Kasumi-1 (cell line): Measurements from ENCODE around the gene CPE.
A peak's percentile ranks its signal among the peaks of the same experiment; 100 is the strongest.

ENCODE experiments used
- DNase-seq, 2 experiments: peaks; one replicate each; lab custom pipeline; 2025; lab: John Stamatoyannopoulos, UW

The CPE gene

GRCh38 chr4:165512424-165512823 lies 133.6 kb downstream of the CPE start:
- no peak for DNase-seq

- no peak for DNase-seq
Observed at GRCh38 chr4:165514739-165515138, 135.9 kb downstream of the CPE start.

- DNase-seq = no peak
Observed at GRCh38 chr4:165515201-165515600, 136.4 kb downstream of the CPE start.

DNA sequence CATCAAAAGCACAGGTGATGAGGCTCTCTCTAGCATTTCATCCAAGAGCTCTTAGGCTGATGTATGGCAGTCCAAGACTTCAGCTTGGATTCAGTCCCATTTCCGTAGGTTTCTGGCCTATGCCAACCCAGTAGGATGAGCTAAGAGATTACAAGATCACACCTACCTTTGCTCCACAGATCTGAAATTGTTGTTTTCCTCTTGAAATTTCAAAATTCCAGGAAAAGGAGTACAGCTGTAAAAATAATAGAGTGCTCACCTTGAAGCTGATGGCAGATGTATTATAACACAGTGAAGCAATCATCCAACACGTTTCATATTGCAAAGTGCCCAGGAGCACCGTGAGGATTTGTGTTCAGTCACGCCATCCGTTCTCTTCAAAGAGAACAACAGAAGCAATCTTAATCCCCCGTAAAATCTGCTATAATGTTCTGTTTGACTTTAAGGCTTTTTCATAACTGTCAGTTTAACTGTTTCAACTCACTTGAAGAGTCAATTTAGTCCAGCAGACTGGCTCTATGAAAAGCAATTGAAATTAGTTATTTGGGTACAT lies 137.5 kb downstream of the CPE start:
- DNase-seq = no peak

DNA sequence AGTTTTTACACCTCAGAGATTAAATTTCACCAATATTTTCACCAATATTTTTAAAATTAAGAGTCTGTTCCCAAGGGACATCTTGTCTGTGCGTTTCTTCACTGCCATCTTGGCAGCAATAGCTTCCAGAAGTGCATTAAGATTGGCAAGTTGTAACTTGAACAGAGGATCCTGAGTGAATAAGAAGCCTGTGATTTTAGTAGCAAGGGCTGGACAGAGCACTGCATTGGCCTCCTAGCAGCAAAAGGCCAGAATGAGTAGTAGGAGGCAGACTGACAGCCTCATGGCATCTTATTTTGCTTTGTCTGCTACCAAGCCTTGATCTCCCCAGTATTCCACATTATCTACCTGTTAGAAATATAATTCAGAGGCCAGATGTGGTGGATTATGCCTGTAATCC lies 138.4 kb downstream of the CPE start:
- DNase-seq = no peak

DNA sequence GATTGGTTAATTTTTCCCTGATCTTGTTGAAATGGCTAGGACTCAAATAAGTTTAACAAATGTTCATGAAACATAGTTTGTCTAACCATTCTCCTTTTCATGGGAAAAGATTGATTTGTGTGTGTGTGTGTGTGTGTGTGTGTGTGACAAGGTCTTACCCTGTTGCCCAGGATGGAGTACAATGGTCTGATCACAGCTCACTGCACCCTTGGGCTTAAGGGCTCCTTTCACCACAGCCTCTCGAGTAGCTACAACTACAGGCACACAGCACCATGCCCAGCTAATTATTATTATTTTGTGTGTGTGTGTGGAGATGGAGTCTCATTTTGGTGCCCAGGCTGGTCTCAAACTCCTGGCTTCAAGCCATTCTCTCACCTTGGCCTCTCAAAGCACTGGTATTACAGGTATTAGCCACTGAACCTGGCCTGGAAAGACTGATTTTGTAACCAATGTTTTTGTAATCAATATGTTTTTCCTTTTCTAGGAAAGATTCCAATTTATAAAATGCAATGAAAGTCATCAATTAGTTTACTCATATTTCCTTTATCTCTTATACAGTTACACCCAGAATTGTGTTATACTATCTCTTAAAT lies 139.3 kb downstream of the CPE start:
- DNase-seq = no peak

- DNase-seq = no peak
Observed at GRCh38 chr4:165518686-165519085, 139.9 kb downstream of the CPE start.

DNA sequence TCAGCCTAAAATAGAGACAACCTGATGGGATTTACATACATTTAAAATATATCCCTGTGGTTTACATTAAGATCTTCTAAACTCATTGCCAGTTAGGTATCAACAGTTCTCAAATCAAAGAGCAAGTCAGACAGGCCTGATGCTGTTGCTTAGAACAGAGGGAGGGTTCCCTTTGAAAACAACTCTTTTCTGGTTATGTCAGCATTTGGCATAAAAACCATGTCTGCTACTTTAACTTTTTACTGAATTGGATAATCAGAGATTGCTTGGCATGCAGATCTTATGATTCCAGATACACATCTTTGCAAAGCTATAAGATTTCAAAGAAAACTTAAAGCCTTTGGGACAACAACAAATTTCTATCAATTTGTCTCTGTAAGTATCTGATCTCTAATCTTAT lies 140.8 kb downstream of the CPE start:
- DNase-seq = no peak

DNA sequence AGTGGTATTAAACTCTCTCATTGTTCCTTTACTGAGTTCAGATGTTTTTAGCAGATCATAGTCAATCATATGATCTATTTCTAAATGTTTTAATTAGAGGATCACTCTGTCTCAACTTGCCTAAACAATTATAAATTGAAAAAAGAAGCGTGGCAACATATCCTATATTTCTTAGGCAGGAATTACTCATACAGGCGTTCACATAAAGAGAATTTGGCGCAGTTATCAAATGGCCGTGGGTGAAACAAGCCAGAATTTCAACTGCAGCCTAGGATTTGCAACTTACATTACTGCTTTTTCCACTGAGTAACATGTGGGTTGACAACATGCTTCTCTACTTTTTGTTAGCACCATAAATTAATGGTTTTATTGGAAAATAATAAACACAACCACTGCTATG lies 141.3 kb downstream of the CPE start:
- no peak for DNase-seq

DNA sequence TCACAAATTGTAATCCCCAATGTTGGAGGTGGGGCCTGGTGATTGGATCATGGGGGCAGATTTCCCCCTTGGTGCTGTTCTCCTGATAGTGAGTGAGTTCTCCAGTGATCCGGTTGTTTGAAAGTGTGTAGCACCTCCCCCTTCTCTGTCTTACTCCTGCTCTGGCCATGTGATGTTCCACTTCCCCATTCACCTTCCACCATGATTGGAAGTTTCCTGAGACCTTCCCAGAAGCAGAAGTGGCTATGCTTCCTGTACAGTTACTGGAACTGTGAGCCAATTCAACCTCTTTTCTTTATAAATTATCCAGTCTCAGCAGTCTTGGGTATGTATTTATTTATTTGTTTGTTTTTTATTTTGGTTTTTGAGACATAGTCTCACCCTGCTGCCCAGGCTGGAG lies 143.2 kb downstream of the CPE start:
- DNase-seq = peak; percentile 4 to 28

GRCh38 chr4:165524532-165525190 lies 145.9 kb downstream of the CPE start:
- no peak for DNase-seq

DNA sequence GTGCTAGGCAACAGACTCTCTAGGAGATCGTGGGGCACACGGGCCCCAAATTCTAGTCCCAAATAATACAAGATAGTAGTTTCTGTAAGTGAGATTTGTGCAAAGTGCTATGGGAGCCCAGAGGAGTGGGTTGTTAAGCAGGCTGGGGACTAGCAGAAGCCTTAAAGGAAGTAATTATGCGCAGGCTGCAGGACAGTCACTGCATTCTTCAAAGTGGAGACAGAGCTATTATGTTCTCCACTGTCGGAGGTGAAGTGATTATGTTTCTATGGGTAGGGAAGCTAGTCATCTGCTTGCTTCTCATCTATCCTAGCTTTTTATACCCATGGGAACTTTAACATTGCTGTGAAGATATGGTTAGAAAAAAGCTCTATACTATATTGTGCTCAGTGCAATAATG lies 154.2 kb downstream of the CPE start:
- no peak for DNase-seq

- peak; percentile 65 to 68 for DNase-seq
Observed at GRCh38 chr4:165537028-165537648, 158.3 kb downstream of the CPE start.

- DNase-seq = no peak
Observed at GRCh38 chr4:165539801-165540200, 161.0 kb downstream of the CPE start.

GRCh38 chr4:165540206-165540830 lies 161.5 kb downstream of the CPE start:
- DNase-seq = no peak

DNA sequence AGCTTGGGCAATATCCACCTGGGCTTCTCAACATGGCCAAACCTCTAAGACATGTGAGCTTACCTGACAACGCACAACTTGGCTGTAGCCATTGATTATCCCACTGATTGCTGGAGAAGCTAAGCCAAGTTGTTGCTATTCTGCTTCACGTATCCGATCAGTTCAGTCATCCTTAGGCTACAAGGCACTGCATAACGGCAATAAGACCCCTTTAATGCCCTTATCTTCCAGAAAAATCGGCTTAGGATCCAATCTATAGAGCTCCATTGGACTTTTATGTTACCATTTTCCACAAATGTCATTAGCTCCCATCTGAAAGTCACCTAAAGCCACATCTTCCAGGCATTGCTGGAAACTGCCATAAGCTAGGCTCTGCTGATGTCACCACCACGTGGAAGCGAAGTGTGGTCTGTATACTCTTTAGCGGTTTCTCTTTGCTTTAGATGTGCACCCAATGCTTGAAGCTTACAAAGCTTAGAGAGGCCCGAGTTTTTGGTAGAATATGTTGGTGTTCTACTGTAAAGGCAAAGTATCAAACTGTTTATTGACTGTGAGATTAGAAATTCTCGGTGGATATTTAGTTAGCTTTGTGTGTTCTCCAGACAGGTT lies 163.1 kb downstream of the CPE start:
- peak in 1 of 2 experiments; percentile 24 for DNase-seq

DNA sequence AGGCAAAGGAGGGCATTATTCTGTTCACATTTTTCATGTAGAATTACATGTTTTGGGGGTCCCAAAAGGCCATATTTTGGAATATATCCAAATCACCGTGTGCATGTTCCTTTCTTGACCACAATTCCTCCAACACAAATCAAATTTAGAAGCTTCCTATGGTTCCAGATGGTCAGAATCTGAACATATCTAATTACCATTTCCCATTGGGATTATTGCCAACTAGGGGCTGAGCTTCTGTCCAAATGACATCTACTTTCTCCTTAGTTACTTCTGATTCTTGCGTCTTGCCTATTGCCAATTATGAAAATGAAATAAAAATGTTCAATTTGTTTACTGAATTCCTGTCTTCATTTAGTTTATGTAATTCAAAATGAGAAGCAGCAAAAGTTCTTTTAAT lies 163.7 kb downstream of the CPE start:
- DNase-seq = no peak
